SK-N-SH treated with all-trans-retinoic acid at 6 μM for 48 hours (cell line): Measurements from ENCODE around the gene VCAN.

Source experiments
- BACH2 ChIP-seq: fragments of 250-450 bp; sonication (Bioruptor Pico); IDR thresholded peaks from 2 replicates; pipeline ENCODE4 v1.9.0; 2021; ENCODE audit warnings: mild to moderate bottlenecking, borderline replicate concordance
- ESRRG ChIP-seq: fragments of 250-450 bp; sonication (Bioruptor Pico); IDR thresholded peaks from 2 replicates; pipeline ENCODE4 v1.6.1; 2021; ENCODE audit warnings: mild to moderate bottlenecking
- GLIS3 ChIP-seq: fragments of 250-450 bp; sonication (Bioruptor Pico); IDR thresholded peaks from 2 replicates; pipeline ENCODE4 v1.5.0; 2020; ENCODE audit warnings: mild to moderate bottlenecking, moderate library complexity
- ISL1 ChIP-seq: fragments of 250-450 bp; sonication (Bioruptor Pico); IDR thresholded peaks from 2 replicates; pipeline ENCODE4 v2.1.2; 2022; ENCODE audit warnings: mild to moderate bottlenecking, moderate library complexity
- PATZ1 ChIP-seq: fragments of 250-450 bp; sonication (Bioruptor Pico); IDR thresholded peaks from 2 replicates; pipeline ENCODE4 v1.8.0; 2020; ENCODE audit warnings: mild to moderate bottlenecking, moderate library complexity, borderline replicate concordance
- POU6F1 ChIP-seq: fragments of 250-450 bp; sonication (Bioruptor Pico); IDR thresholded peaks from 2 replicates; pipeline ENCODE4 v1.8.0; 2021; ENCODE audit warnings: low read depth, mild to moderate bottlenecking, moderate library complexity, borderline replicate concordance
- TCF4 ChIP-seq: fragments of 250-450 bp; sonication (Bioruptor Pico); IDR thresholded peaks from 2 replicates; pipeline ENCODE4 v1.8.0; 2021; ENCODE audit warnings: mild to moderate bottlenecking, moderate library complexity, borderline replicate concordance
- ZFP3 ChIP-seq: fragments of 250-450 bp; sonication (Bioruptor Pico); IDR thresholded peaks from 2 replicates; pipeline ENCODE4 v1.5.0; 2020; ENCODE audit warnings: mild to moderate bottlenecking, moderate library complexity
- ZFP30 ChIP-seq: fragments of 450-650 bp; formaldehyde crosslinking; IDR thresholded peaks from 2 replicates; pipeline ENCODE4 v1.5.0; 2022; ENCODE audit warnings: mild to moderate bottlenecking, moderate library complexity
- ZNF70 ChIP-seq: fragments of 450-650 bp; formaldehyde crosslinking; IDR thresholded peaks from 2 replicates; pipeline ENCODE4 v1.5.0; 2020; ENCODE audit warnings: mild to moderate bottlenecking, moderate library complexity
- ZNF8 ChIP-seq: fragments of 450-650 bp; formaldehyde crosslinking; IDR thresholded peaks from 2 replicates; pipeline ENCODE4 v1.5.0; 2020; ENCODE audit warnings: mild to moderate bottlenecking, moderate library complexity
- TF ChIP-seq, protein P1 (sequence below): fragments of 250-450 bp; sonication (Bioruptor Pico); IDR thresholded peaks from 2 replicates; pipeline ENCODE4 v1.5.1; 2020; ENCODE audit warnings: low read depth, mild to moderate bottlenecking, moderate library complexity

DNA sequence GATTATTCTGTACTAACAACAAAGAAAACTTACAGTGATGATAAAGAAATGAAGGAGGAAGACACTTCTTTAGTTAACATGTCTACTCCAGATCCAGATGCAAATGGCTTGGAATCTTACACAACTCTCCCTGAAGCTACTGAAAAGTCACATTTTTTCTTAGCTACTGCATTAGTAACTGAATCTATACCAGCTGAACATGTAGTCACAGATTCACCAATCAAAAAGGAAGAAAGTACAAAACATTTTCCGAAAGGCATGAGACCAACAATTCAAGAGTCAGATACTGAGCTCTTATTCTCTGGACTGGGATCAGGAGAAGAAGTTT lies 67.9 kb downstream of the VCAN start:
- TF ChIP-seq ZFP3 (CRISPR knock-in tag) = no peak
- TF ChIP-seq PATZ1 = no peak
- no peak for TF ChIP-seq ZNF8
- TF ChIP-seq POU6F1 (CRISPR knock-in tag) = no peak
- TF ChIP-seq ZFP30 (CRISPR knock-in tag) = no peak
- TF ChIP-seq, protein P1, sequence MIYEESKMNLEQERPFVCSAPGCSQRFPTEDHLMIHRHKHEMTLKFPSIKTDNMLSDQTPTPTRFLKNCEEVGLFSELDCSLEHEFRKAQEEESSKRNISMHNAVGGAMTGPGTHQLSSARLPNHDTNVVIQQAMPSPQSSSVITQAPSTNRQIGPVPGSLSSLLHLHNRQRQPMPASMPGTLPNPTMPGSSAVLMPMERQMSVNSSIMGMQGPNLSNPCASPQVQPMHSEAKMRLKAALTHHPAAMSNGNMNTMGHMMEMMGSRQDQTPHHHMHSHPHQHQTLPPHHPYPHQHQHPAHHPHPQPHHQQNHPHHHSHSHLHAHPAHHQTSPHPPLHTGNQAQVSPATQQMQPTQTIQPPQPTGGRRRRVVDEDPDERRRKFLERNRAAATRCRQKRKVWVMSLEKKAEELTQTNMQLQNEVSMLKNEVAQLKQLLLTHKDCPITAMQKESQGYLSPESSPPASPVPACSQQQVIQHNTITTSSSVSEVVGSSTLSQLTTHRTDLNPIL (CRISPR knock-in tag) = no peak
- TF ChIP-seq ISL1 = no peak
- TF ChIP-seq GLIS3 (CRISPR knock-in tag) = no peak
- no peak for TF ChIP-seq BACH2
- TF ChIP-seq TCF4 = no peak
- no peak for TF ChIP-seq ZNF70 (CRISPR knock-in tag)
- no peak for TF ChIP-seq ESRRG (CRISPR knock-in tag)
